HepG2 (cell line): ENCODE measurements around the gene ANKLE1. TPM values are rescaled to one million over a fixed set of nuclear protein-coding genes. Genes with fewer than 3 reads are reported as not detected.

ENCODE experiments used
- ADNP ChIP-seq: sonication (generic); formaldehyde crosslinking; IDR thresholded peaks from 2 replicates; pipeline ENCODE4 v1.4.0; 2020; ENCODE audit warnings: missing genetic modification reagents
- CBFB ChIP-seq: sonication (generic); formaldehyde crosslinking; IDR thresholded peaks from 2 replicates; pipeline ENCODE4 v1.4.0; 2020; ENCODE audit warnings: missing genetic modification reagents
- CBX1 ChIP-seq: IDR thresholded peaks from one replicate; pipeline ENCODE4 v1.6.1; 2016; ENCODE audit warnings: antibody characterized with exemption, low read depth
- CEBPZ ChIP-seq: IDR thresholded peaks from 2 replicates; pipeline ENCODE4 v1.6.1; 2012; ENCODE audit warnings: low read length, improper control_type of control experiment
- CSRNP2 ChIP-seq: sonication (generic); formaldehyde crosslinking; conservative IDR thresholded peaks from 2 replicates; pipeline ENCODE4 v1.8.0; 2022; ENCODE audit warnings: low read depth, missing genetic modification reagents
- IRF9 ChIP-seq: sonication (generic); formaldehyde crosslinking; IDR thresholded peaks from 2 replicates; pipeline ENCODE4 v1.8.0; 2022; ENCODE audit warnings: missing genetic modification reagents, mild to moderate bottlenecking, borderline replicate concordance
- NBN ChIP-seq: fragments of 450-650 bp; conservative IDR thresholded peaks from 2 replicates; pipeline ENCODE4 v1.6.1; 2017
- NFYC ChIP-seq: IDR thresholded peaks from 2 replicates; pipeline ENCODE4 v1.6.1; 2016; ENCODE audit warnings: missing genetic modification reagents, missing compliant biosample characterization
- PBX3 ChIP-seq: sonication (generic); formaldehyde crosslinking; IDR thresholded peaks from 2 replicates; pipeline ENCODE4 v1.8.1; 2023; ENCODE audit warnings: missing genetic modification reagents, inconsistent platforms, borderline replicate concordance
- PHB2 ChIP-seq: fragments of 450-650 bp; IDR thresholded peaks from 2 replicates; pipeline ENCODE4 v1.6.1; 2018; ENCODE audit not compliant: partially characterized antibody
- RFX5 ChIP-seq: IDR thresholded peaks from 2 replicates; pipeline ENCODE4 v1.6.1; 2011; ENCODE audit warnings: low read depth, low read length, improper control_type of control experiment
- SP4 ChIP-seq: sonication (generic); formaldehyde crosslinking; IDR thresholded peaks from 2 replicates; pipeline ENCODE4 v1.8.1; 2023; ENCODE audit warnings: mild to moderate bottlenecking, missing genetic modification reagents
- TCF7 ChIP-seq: sonication (generic); IDR thresholded peaks from 2 replicates; pipeline ENCODE4 v1.6.1; 2016; ENCODE audit warnings: antibody characterized with exemption, low read depth
- ZNF317 ChIP-seq: sonication (generic); formaldehyde crosslinking; IDR thresholded peaks from 2 replicates; pipeline ENCODE4 v1.5.0; 2020; ENCODE audit warnings: mild to moderate bottlenecking, missing genetic modification reagents
- ZNF431 ChIP-seq: sonication (generic); formaldehyde crosslinking; IDR thresholded peaks from 2 replicates; pipeline ENCODE4 v1.9.0; 2022; ENCODE audit warnings: missing genetic modification reagents, low read depth, mild to moderate bottlenecking, borderline replicate concordance
- ZNF720 ChIP-seq: sonication (generic); formaldehyde crosslinking; IDR thresholded peaks from 2 replicates; pipeline ENCODE4 v1.4.0; 2020; ENCODE audit warnings: missing genetic modification reagents
- ZNF782 ChIP-seq: sonication (generic); formaldehyde crosslinking; IDR thresholded peaks from 2 replicates; pipeline ENCODE4 v1.4.0; 2020; ENCODE audit warnings: missing genetic modification reagents, mild to moderate bottlenecking, borderline replicate concordance
- polyA plus RNA-seq, 8 experiments: library from polyadenylated mRNA; depleted of rRNA in 3 of 8; stranded (reverse) in 7 of 8; unstranded in 1 of 8; fragments of >200 nt; fragmentation: Illumina TruSeq in 4 of 8; extraction: Trizol in 4 of 8; gene quantifications; 2 replicates each; pipeline versions ENCODE4 v1.2.1 to v1.2.3, GENCODE V29; 2011 to 2016; ENCODE audit warnings: low read depth in 4 of 8, missing spikeins in 1 of 8, mixed read lengths in 1 of 8; ENCODE audit not compliant: insufficient read depth in 1 of 8
- total RNA-seq, 5 experiments: library from RNA; depleted of rRNA; stranded (reverse); fragments of >200 nt; fragmentation: Illumina TruSeq; extraction: Trizol; gene quantifications; 2 replicates each; pipeline ENCODE4 v1.2.3, GENCODE V29; 2016; ENCODE audit warnings: low read depth in 1 of 5
- TF ChIP-seq, protein P1 (sequence below): sonication (generic); formaldehyde crosslinking; IDR thresholded peaks from 2 replicates; pipeline ENCODE4 v1.8.1; 2023; ENCODE audit warnings: mild to moderate bottlenecking, missing genetic modification reagents, borderline replicate concordance
- TF ChIP-seq, protein P2 (sequence below): sonication (generic); formaldehyde crosslinking; IDR thresholded peaks from 2 replicates; pipeline ENCODE4 v1.4.0; 2020; ENCODE audit warnings: missing genetic modification reagents, borderline replicate concordance

ANKLE1 gene
- total and polyA plus RNA-seq, 2 of the 13 experiments (the other 11 are each of a cell fraction or from before 2014, with no cell fraction given) = 0.69 to 1.5 TPM

DNA sequence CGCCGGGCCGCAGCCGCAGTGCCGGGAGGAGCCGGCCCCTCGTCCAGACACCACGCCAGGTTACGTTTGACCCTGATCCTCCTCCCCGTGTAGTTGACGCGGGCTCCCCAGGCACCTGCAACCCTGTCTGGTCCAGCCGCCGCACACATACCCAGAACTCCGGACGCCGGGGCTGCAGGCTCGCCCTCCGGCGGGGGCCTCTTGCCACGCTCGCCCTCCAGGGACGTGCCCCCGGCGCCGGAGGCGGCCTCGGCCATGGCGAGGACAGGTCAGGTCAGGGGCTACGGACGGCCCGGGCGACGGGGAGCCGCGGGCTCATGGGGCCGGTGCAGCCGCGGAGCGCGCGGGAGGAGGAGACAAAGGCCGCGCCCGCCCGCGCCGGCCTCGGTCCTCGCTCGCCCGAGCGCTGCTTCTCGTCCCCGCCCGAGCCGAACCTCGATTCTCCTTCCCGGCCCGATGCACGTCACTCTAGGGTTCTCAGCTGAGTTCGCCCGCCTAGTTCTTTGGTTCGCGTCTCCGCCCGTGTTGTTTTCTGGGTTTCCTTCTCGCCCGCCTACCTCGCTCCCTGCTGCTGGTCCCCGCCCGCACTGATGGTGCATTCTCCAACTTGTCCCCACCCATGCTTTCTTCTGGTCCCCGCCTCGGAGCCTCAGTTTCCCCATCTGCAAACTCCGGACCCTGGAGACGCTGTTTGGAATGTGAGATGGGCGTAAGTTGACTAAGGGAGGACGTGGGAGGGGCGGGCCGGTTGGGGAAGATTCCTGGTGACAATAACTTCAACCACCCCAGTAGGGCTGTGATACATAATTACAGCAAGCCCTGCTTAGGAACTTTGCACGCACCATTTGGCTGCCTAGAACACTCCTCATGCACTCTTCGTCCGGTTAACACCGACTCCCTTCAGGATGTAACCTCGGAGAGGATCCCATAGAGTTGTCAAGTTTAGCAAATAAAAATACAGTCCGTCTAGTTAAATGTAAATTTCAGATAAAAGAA, 53.0 kb downstream of the ANKLE1 start, which contains the start of gene ANO8 (continued):
- TF ChIP-seq ADNP (CRISPR knock-in tag) (no peak), IRF9 (CRISPR knock-in tag) (no peak; the same call in 1 of the 2 replicates), CEBPZ (no peak), CSRNP2 (CRISPR knock-in tag) (no peak), PHB2 (no peak), NFYC (CRISPR knock-in tag) (peak; percentile 40; the same call in 1 of the 2 replicates), CBFB (CRISPR knock-in tag) (no peak; the same call in 1 of the 2 replicates), ZNF317 (CRISPR knock-in tag) (0 out of 2 replicates have a peak, but pooled peaks have one; percentile 51), ZNF720 (CRISPR knock-in tag) (no peak), ZNF431 (CRISPR knock-in tag) (peak; percentile 71), NBN (no peak), ZNF782 (no peak), CBX1 (no peak), RFX5 (no peak), PBX3 (CRISPR knock-in tag) (peak; percentile 28; the same call in 1 of the 2 replicates), TCF7 (no peak), SP4 (CRISPR knock-in tag) (0 out of 2 replicates have a peak, but pooled peaks have one; percentile 53)
- TF ChIP-seq, protein P1, sequence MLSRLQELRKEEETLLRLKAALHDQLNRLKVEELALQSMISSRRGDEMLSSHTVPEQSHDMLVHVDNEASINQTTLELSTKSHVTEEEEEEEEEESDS (CRISPR knock-in tag) = peak; percentile 80; the same call in 1 of the 2 replicates
- TF ChIP-seq, protein P2, sequence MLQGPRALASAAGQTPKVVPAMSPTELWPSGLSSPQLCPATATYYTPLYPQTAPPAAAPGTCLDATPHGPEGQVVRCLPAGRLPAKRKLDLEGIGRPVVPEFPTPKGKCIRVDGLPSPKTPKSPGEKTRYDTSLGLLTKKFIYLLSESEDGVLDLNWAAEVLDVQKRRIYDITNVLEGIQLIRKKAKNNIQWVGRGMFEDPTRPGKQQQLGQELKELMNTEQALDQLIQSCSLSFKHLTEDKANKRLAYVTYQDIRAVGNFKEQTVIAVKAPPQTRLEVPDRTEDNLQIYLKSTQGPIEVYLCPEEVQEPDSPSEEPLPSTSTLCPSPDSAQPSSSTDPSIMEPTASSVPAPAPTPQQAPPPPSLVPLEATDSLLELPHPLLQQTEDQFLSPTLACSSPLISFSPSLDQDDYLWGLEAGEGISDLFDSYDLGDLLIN (CRISPR knock-in tag) = no peak
